Trophoblast cell (in vitro differentiated cells and primary cell): ENCODE data around the gene SORT1.
"Not testable (repeated sequence)": the region's sequence is repeated elsewhere in the genome, so short reads cannot be mapped to it uniquely, and the experiment has no call there.

Experiments used
- DNase-seq, 2 donors: peaks; one replicate each; pipeline ENCODE4 v3.0.0-alpha.2; 2016
- H2AFZ ChIP-seq: 2 replicates; pipeline ENCODE4 v1.6.1; 2013; ENCODE audit warnings: low read length, moderate library complexity, mild to moderate bottlenecking; ENCODE audit not compliant: insufficient read depth, poor library complexity
- H2AK5ac ChIP-seq: 2 replicates; pipeline ENCODE4 v1.6.1; 2013; ENCODE audit warnings: mild to moderate bottlenecking, low read length
- H2BK120ac ChIP-seq: 2 replicates; pipeline ENCODE4 v1.6.1; 2013; ENCODE audit warnings: low read length, mild to moderate bottlenecking, moderate library complexity; ENCODE audit not compliant: insufficient read depth, poor library complexity
- H2BK12ac ChIP-seq: 2 replicates; pipeline ENCODE4 v1.6.1; 2013; ENCODE audit warnings: mild to moderate bottlenecking, low read length, moderate library complexity
- H2BK5ac ChIP-seq: 2 replicates; pipeline ENCODE4 v1.6.1; 2013; ENCODE audit warnings: low read length, low read depth, moderate library complexity, mild to moderate bottlenecking; ENCODE audit not compliant: poor library complexity
- H3K14ac ChIP-seq: 2 replicates; pipeline ENCODE4 v1.6.1; 2013; ENCODE audit warnings: mild to moderate bottlenecking, low read length
- H3K18ac ChIP-seq: 2 replicates; pipeline ENCODE4 v1.6.1; 2013; ENCODE audit warnings: mild to moderate bottlenecking, low read length
- H3K23ac ChIP-seq: 2 replicates; pipeline ENCODE4 v1.6.1; 2013; ENCODE audit warnings: low read length
- H3K27ac ChIP-seq: 2 replicates; pipeline ENCODE4 v1.5.1; 2013; ENCODE audit warnings: low read depth, mild to moderate bottlenecking, inconsistent platforms, low read length, moderate library complexity
- H3K27me3 ChIP-seq: 2 replicates; pipeline ENCODE4 v1.6.1; 2013; ENCODE audit warnings: inconsistent platforms, mild to moderate bottlenecking, low read length, moderate library complexity; ENCODE audit not compliant: insufficient read depth
- H3K36me3 ChIP-seq, 2 experiments: 1 replicate in 1 of 2; 2 replicates in 1 of 2; pipeline ENCODE4 v1.6.1; 2013; ENCODE audit warnings: low read length in 2 of 2, mild to moderate bottlenecking in 2 of 2, moderate library complexity in 1 of 2; ENCODE audit not compliant: insufficient read depth in 2 of 2, control insufficient read depth in 1 of 2
- H3K4ac ChIP-seq: 2 replicates; pipeline ENCODE4 v1.6.1; 2013; ENCODE audit warnings: low read depth, mild to moderate bottlenecking, low read length, moderate library complexity
- H3K4me1 ChIP-seq, 2 experiments: 1 replicate in 1 of 2; 2 replicates in 1 of 2; pipeline ENCODE4 v1.6.1; 2013; ENCODE audit warnings: low read length in 2 of 2, mild to moderate bottlenecking in 2 of 2, moderate library complexity in 1 of 2; ENCODE audit not compliant: insufficient read depth in 2 of 2, control insufficient read depth in 1 of 2
- H3K4me2 ChIP-seq: 2 replicates; pipeline ENCODE4 v1.6.1; 2013; ENCODE audit warnings: inconsistent platforms, mild to moderate bottlenecking, low read length, moderate library complexity
- H3K4me3 ChIP-seq: 2 replicates; pipeline ENCODE4 v1.5.1; 2013; ENCODE audit warnings: mild to moderate bottlenecking, low read depth, low read length, inconsistent platforms
- H3K79me1 ChIP-seq: one replicate; pipeline ENCODE4 v1.6.1; 2013; ENCODE audit warnings: low read length
- H3K79me2 ChIP-seq: 2 replicates; pipeline ENCODE4 v1.6.1; 2013; ENCODE audit warnings: low read length, mild to moderate bottlenecking; ENCODE audit not compliant: control insufficient read depth, insufficient read depth, poor library complexity
- H3K9ac ChIP-seq: 2 replicates; pipeline ENCODE4 v1.6.1; 2013; ENCODE audit warnings: mild to moderate bottlenecking, low read length
- H3K9me3 ChIP-seq: 2 replicates; pipeline ENCODE4 v1.6.1; 2013; ENCODE audit warnings: low read depth, mild to moderate bottlenecking, control low read depth, inconsistent platforms, low read length; ENCODE audit not compliant: insufficient read depth
- H4K12ac ChIP-seq: 2 replicates; pipeline ENCODE4 v1.6.1; 2013; ENCODE audit warnings: low read depth, mild to moderate bottlenecking, low read length, moderate library complexity
- H4K8ac ChIP-seq: 2 replicates; pipeline ENCODE4 v1.6.1; 2013; ENCODE audit warnings: low read depth, mild to moderate bottlenecking, low read length, moderate library complexity
- H4K91ac ChIP-seq: one replicate; pipeline ENCODE4 v1.6.1; 2013; ENCODE audit warnings: low read depth, mild to moderate bottlenecking, low read length, moderate library complexity
- WGBS: extraction: QIAGEN DNeasy Blood & Tissue Kit; methylation state at CpG from one replicate; pipeline ENCODE4 v1.1.7; 2013; ENCODE audit warnings: missing lambda C conversion rate; ENCODE audit not compliant: insufficient read length, insufficient coverage; ENCODE audit errors: extremely low coverage; 5-methylcytosine and 5-hydroxymethylcytosine counted together

The SORT1 gene

DNA sequence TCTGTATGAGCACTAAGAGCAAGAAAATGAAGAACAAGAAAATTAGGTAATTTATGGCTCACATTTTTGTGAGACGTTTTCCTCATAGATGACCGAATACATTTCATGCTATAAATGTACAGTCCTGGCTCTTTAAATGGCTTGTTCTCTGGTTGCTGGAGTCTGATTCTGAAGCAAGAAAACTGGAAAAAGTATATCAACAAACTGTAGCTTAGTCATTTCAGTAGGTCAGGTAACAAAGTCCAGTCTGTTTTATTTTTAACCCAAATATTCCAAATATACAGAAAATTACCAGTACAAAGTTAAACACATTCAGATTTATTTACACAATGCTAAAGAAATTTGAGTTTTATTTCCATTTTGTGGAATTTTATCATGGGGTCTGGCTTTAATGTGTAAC is 88.4 kb downstream of the SORT1 start:
- Histone ChIP-seq H3K79me1 (peaks cover 7% of the 10 kb centered on the region), H2BK5ac (no peak overlapping the region), H2AK5ac (no peak overlapping the region), H4K8ac (no peak overlapping the region), H2AFZ (no peak overlapping the region), H3K27ac (no peak overlapping the region), H3K14ac (no peak overlapping the region), H2BK120ac (no peak overlapping the region), H3K9me3 (no peaks in the 10 kb centered on the region), H3K4me3 (no peak overlapping the region), H2BK12ac (no peak overlapping the region), H3K4ac (no peak overlapping the region), H3K9ac (no peak overlapping the region), H3K18ac (no peak overlapping the region), H3K79me2 (no peaks in the 10 kb centered on the region), H3K36me3 (peaks cover 18 to 37% of the 10 kb centered on the region in 2 experiments), H3K4me2 (no peak overlapping the region), H4K12ac (no peak overlapping the region), H4K91ac (no peak overlapping the region), H3K23ac (no peak overlapping the region), H3K27me3 (no peaks in the 10 kb centered on the region), H3K4me1 (peaks cover 16 to 22% of the 10 kb centered on the region in 2 experiments)
- no CpG with 5 or more reads among the region's 2 CpGs for WGBS
- DNase-seq, result no peak

DNA sequence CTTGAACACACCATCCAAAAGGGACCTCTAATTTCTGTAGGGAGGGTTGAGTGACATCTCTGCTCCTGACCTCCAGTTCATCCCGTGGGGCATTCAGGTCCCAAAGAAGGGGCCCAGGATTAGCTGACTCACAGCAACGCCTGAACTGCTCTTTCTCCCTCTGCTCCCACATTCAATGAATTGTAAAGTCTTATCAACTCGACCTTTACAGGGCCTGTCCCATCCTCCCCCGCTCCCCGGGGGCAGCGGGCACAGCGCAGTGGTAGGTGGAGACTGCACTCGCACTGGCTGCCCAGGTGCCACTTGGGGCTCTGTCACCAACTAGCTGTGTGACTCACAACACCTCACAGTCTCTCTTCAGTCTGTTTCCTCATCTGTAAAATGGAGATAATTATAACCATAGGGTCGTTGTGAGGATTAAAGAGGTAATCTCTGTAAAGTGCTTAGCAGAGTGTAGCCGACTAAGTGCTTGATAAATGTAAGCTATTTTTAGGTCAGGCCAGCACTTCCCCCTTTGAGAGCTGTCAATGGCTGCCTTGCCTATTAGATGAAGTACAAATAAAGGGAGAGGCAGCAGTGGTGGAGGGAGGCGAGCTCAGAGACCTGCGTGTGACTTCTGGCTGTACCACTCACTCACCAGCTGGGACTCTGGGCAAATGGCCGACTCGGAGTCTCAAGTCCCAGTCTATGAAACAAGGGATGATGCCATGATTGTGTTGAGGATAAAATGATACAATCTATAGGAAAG is 90.3 kb downstream of the SORT1 start:
- Histone ChIP-seq H3K18ac (peak overlapping the region; percentile 50), H2BK5ac (no peak overlapping the region), H3K9ac (no peak overlapping the region), H2AK5ac (peak overlapping the region; percentile 76), H3K4ac (peak overlapping the region; percentile 14), H3K23ac (no peak overlapping the region), H2BK120ac (no peak overlapping the region), H3K27me3 (no peaks in the 10 kb centered on the region), H2AFZ (peak overlapping the region; percentile 30), H3K14ac (peak overlapping the region; percentile 45), H3K4me2 (no peak overlapping the region), H3K79me1 (peaks cover 7% of the 10 kb centered on the region), H3K27ac (no peak overlapping the region), H2BK12ac (peak overlapping the region; percentile 71), H4K8ac (peak overlapping the region; percentile 30), H4K91ac (peak overlapping the region; percentile 41), H4K12ac (no peak overlapping the region), H3K9me3 (no peaks in the 10 kb centered on the region), H3K36me3 (peaks cover 9 to 23% of the 10 kb centered on the region in 2 experiments), H3K79me2 (no peaks in the 10 kb centered on the region), H3K4me3 (no peak overlapping the region), H3K4me1 (peaks cover 16 to 22% of the 10 kb centered on the region in 2 experiments)
- DNase-seq, result no peak
- no CpG with 5 or more reads among the region's 14 CpGs for WGBS

DNA sequence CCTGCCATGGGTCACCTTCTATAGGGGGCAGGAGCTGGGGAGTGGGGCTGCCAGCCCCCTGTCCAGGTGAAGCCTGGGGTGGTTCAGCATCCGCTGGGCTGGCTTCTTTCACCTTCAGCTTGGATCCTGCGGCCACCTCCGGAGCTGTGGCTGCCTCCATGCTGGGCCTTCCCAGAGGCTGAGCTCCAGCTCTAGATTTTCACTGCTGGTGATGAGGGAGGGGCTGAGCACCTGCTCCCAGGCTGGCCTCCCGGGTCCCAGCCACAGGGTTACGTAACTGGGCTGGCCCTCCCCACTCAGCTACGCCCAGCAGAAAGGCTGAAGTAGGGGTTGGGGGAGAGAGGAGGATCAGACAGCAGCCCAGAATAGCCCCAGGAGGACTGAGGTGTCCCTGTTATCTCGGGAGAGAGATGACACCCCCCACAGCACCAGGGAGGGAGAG is 90.9 kb downstream of the SORT1 start, which contains the start of gene MYBPHL:
Gene MYBPHL, minus strand, starts transcription at position 180 of the 442 bp plus-strand sequence. Its CDS starts 20 bp downstream, at position 160.
- Histone ChIP-seq H3K9ac (no peak within 1 kb of the TSS), H3K4me1 (peaks cover 16 to 24% of the 10 kb centered on the region in 2 experiments), H4K91ac (peak within 1 kb of the TSS; percentile 71), H2AFZ (peak within 1 kb of the TSS; percentile 30), H3K4me2 (no peak within 1 kb of the TSS), H3K23ac (no peak within 1 kb of the TSS), H3K79me2 (no peaks in the 10 kb centered on the region), H4K8ac (peak within 1 kb of the TSS; percentile 30), H2BK5ac (no peak within 1 kb of the TSS), H3K9me3 (peaks cover 2% of the 10 kb centered on the region), H4K12ac (peak within 1 kb of the TSS; percentile 31), H3K4ac (peak within 1 kb of the TSS; percentile 56), H3K4me3 (no peak within 1 kb of the TSS), H3K27ac (no peak within 1 kb of the TSS), H2AK5ac (peak within 1 kb of the TSS; percentile 76), H2BK120ac (no peak within 1 kb of the TSS), H3K14ac (peak within 1 kb of the TSS; percentile 45), H2BK12ac (peak within 1 kb of the TSS; percentile 88), H3K79me1 (peaks cover 7% of the 10 kb centered on the region), H3K18ac (peak within 1 kb of the TSS; percentile 50), H3K36me3 (peaks cover 9 to 21% of the 10 kb centered on the region in 2 experiments), H3K27me3 (no peaks in the 10 kb centered on the region)
- no peak for DNase-seq
- WGBS, result no CpG with 5 or more reads among the region's 7 CpGs

DNA sequence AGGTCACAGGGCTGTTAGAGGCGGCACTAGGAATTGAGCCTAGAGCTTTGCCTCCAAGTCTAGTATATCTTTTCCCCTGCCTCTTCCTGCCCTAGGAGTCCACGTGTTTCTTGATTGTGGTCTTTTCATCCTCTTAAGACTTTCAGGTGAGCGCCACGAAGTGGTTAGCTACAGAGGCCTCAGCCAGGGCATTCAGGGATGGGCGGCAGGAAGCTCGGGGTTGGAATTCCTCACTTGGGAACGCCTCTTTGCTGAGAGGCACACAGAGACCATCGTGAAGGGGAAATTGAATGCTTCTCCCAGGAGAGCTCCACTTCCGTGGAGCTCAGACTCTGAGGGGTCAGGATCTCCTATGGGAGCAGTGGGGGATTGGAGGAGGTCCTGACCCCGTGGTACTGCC is 91.7 kb downstream of the SORT1 start:
- H4K91ac ChIP-seq, H2AK5ac ChIP-seq, H3K79me1 ChIP-seq, H2BK5ac ChIP-seq, H3K14ac ChIP-seq, H3K79me2 ChIP-seq, H2BK120ac ChIP-seq, H3K9me3 ChIP-seq, H3K23ac ChIP-seq, DNase-seq, H3K18ac ChIP-seq, H3K27ac ChIP-seq, H3K4ac ChIP-seq, H2AFZ ChIP-seq, H4K12ac ChIP-seq, H3K4me2 ChIP-seq, H3K4me3 ChIP-seq, H3K27me3 ChIP-seq, H2BK12ac ChIP-seq, H3K9ac ChIP-seq, H4K8ac ChIP-seq: not testable (repeated sequence)
- Histone ChIP-seq H3K36me3 (peaks cover 7 to 14% of the 10 kb centered on the region in 2 experiments), H3K4me1 (peaks cover 17 to 26% of the 10 kb centered on the region in 2 experiments)
- no CpG with 5 or more reads among the region's 10 CpGs for WGBS
